ENCODE results near the gene RAB20.
"Not testable (repeated sequence)": the region's sequence is repeated elsewhere in the genome, so short reads cannot be mapped to it uniquely, and the experiment has no call there.

The RAB20 gene

GRCh38 chr13:110491869-110492678, 69.4 kb downstream of the RAB20 start:
- DNase-seq (ENCODE audit: low spot score): no peak

GRCh38 chr13:110490009-110490770, 71.3 kb downstream of the RAB20 start:
- DNase-seq (ENCODE audit: low spot score): no peak

GRCh38 chr13:110486880-110487279, 74.6 kb downstream of the RAB20 start:
- not testable (repeated sequence) for DNase-seq (ENCODE audit: low spot score)

GRCh38 chr13:110486061-110486715, 75.3 kb downstream of the RAB20 start:
- DNase-seq (ENCODE audit: low spot score): no peak

GRCh38 chr13:110485604-110486003, 75.9 kb downstream of the RAB20 start:
- no peak for DNase-seq (ENCODE audit: low spot score)

- no peak for DNase-seq (ENCODE audit: low spot score)
Observed at GRCh38 chr13:110484290-110485048, 77.1 kb downstream of the RAB20 start.

GRCh38 chr13:110483386-110483968, 78.0 kb downstream of the RAB20 start:
- DNase-seq (ENCODE audit: low spot score): no peak

GRCh38 chr13:110480161-110480560, 81.4 kb downstream of the RAB20 start:
- no peak for DNase-seq (ENCODE audit: low spot score)

- no peak for DNase-seq (ENCODE audit: low spot score)
Observed at GRCh38 chr13:110479648-110480047, 81.9 kb downstream of the RAB20 start.

GRCh38 chr13:110479215-110479545, 82.3 kb downstream of the RAB20 start:
- DNase-seq (ENCODE audit: low spot score): no peak

- no peak for DNase-seq (ENCODE audit: low spot score)
Observed at GRCh38 chr13:110478405-110479214, 82.9 kb downstream of the RAB20 start.

- no peak for DNase-seq (ENCODE audit: low spot score)
Observed at GRCh38 chr13:110477706-110478245, 83.7 kb downstream of the RAB20 start.

- DNase-seq (ENCODE audit: low spot score): no peak
Observed at GRCh38 chr13:110476220-110476617, 85.3 kb downstream of the RAB20 start.

GRCh38 chr13:110475550-110476219, 85.8 kb downstream of the RAB20 start:
- no peak for DNase-seq (ENCODE audit: low spot score)

- DNase-seq (ENCODE audit: low spot score): no peak
Observed at GRCh38 chr13:110475117-110475516, 86.4 kb downstream of the RAB20 start.

GRCh38 chr13:110474713-110475112, 86.8 kb downstream of the RAB20 start:
- no peak for DNase-seq (ENCODE audit: low spot score)

All from AG20443 (cell line).